Mesendoderm (in vitro differentiated cells): ENCODE measurements around the gene PDZRN3.

Experiments
- DNase-seq: peaks from one replicate; pipeline ENCODE4 v3.0.0; 2013
- H2AK5ac ChIP-seq: 2 replicates; pipeline ENCODE4 v1.6.1; 2013; ENCODE audit warnings: low read length, inconsistent platforms
- H2BK120ac ChIP-seq: 2 replicates; pipeline ENCODE4 v1.6.1; 2013; ENCODE audit warnings: low read depth, mild to moderate bottlenecking, low read length, moderate library complexity, mixed read lengths
- H2BK15ac ChIP-seq: replicated peaks from 2 replicates; pipeline ENCODE4 v1.6.1; 2013; ENCODE audit warnings: low read depth, mild to moderate bottlenecking, moderate library complexity
- H2BK5ac ChIP-seq: 2 replicates; pipeline ENCODE4 v1.6.1; 2013; ENCODE audit warnings: low read length, inconsistent platforms
- H3K18ac ChIP-seq: 2 replicates; pipeline ENCODE4 v1.6.1; 2013; ENCODE audit warnings: mild to moderate bottlenecking, low read length, mixed read lengths
- H3K23ac ChIP-seq: one replicate; pipeline ENCODE4 v1.6.1; 2013; ENCODE audit warnings: low read length
- H3K27ac ChIP-seq: 2 replicates; pipeline ENCODE4 v1.5.1; 2013; ENCODE audit warnings: low read depth, mild to moderate bottlenecking, inconsistent platforms, low read length, moderate library complexity
- H3K27me3 ChIP-seq: 2 replicates; pipeline ENCODE4 v1.6.1; 2013; ENCODE audit warnings: low read length, control low read depth, mild to moderate bottlenecking, inconsistent platforms; ENCODE audit not compliant: insufficient read depth, poor library complexity
- H3K36me3 ChIP-seq: 2 replicates; pipeline ENCODE4 v1.6.1; 2013; ENCODE audit warnings: low read length, inconsistent platforms; ENCODE audit not compliant: control insufficient read depth, insufficient read depth
- H3K4ac ChIP-seq: one replicate; pipeline ENCODE4 v1.6.1; 2013; ENCODE audit warnings: low read depth, mild to moderate bottlenecking, low read length, moderate library complexity
- H3K4me1 ChIP-seq: 2 replicates; pipeline ENCODE4 v1.6.1; 2013; ENCODE audit warnings: low read depth, low read length, inconsistent platforms; ENCODE audit not compliant: control insufficient read depth
- H3K4me2 ChIP-seq: 2 replicates; pipeline ENCODE4 v1.6.1; 2013; ENCODE audit warnings: low read length
- H3K4me3 ChIP-seq: 2 replicates; pipeline ENCODE4 v1.5.1; 2013; ENCODE audit warnings: mild to moderate bottlenecking, low read length
- H3K56ac ChIP-seq: one replicate; pipeline ENCODE4 v1.6.1; 2013; ENCODE audit warnings: low read length
- H3K79me1 ChIP-seq: 2 replicates; pipeline ENCODE4 v1.6.1; 2013; ENCODE audit warnings: low read length, inconsistent platforms
- H3K79me2 ChIP-seq: 2 replicates; pipeline ENCODE4 v1.6.1; 2013; ENCODE audit warnings: mild to moderate bottlenecking, low read length; ENCODE audit not compliant: control insufficient read depth, insufficient read depth
- H3K9ac ChIP-seq: 2 replicates; pipeline ENCODE4 v1.6.1; 2013; ENCODE audit warnings: low read length, inconsistent platforms
- H4K5ac ChIP-seq: one replicate; pipeline ENCODE4 v1.6.1; 2013; ENCODE audit warnings: low read length
- H4K8ac ChIP-seq: one replicate; pipeline ENCODE4 v1.6.1; 2013; ENCODE audit warnings: low read depth, mild to moderate bottlenecking, control low read depth, low read length, moderate library complexity
- WGBS: extraction: QIAGEN DNeasy Blood & Tissue Kit; methylation state at CpG from one replicate; pipeline ENCODE4 v1.1.7; 2013; ENCODE audit warnings: low lambda C conversion rate, missing lambda C conversion rate; ENCODE audit not compliant: insufficient coverage; ENCODE audit errors: extremely low coverage; 5-methylcytosine and 5-hydroxymethylcytosine counted together

The PDZRN3 gene

DNA sequence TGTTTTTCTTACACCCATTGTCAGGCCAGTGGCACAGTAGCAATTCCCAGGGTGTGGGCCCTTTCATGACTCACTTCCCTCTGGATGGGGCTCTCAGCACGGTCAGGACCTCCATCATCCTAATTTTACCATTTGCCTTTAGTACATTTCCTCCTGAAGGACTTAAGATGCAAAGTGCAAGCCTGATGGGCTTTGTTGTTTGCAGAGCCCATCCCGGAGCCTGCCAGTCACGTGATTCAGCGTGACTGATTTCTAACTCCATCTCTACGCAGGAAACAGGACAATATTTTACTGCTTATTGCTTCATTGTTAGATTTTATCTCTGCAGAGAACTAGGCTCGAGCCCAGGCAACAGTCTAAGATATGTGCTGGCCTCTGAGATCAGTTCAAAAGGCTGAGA lies 223.7 kb downstream of the PDZRN3 start:
- Histone ChIP-seq H3K23ac (no peak overlapping the region), H3K79me1 (no peaks in the 10 kb centered on the region), H2AK5ac (no peak overlapping the region), H3K56ac (no peak overlapping the region), H3K36me3 (no peaks in the 10 kb centered on the region), H3K4me3 (no peak overlapping the region), H4K5ac (no peak overlapping the region), H3K18ac (no peak overlapping the region), H4K8ac (no peak overlapping the region), H3K4me2 (no peak overlapping the region), H2BK5ac (no peak overlapping the region), H3K4ac (no peak overlapping the region), H3K27me3 (no peaks in the 10 kb centered on the region), H3K27ac (no peak overlapping the region), H3K4me1 (no peaks in the 10 kb centered on the region), H3K79me2 (no peaks in the 10 kb centered on the region), H3K9ac (no peak overlapping the region), H2BK15ac (no peak overlapping the region), H2BK120ac (no peak overlapping the region)
- DNase-seq = no peak
- WGBS = no CpG with 5 or more reads among the region's 6 CpGs

- no peak overlapping the region for H3K4me2 ChIP-seq
- no peaks in the 10 kb centered on the region for H3K36me3 ChIP-seq
- H3K4me3 ChIP-seq = no peak overlapping the region
- H4K5ac ChIP-seq = no peak overlapping the region
- no peak overlapping the region for H3K4ac ChIP-seq
- no peak overlapping the region for H2BK15ac ChIP-seq
- no peak overlapping the region for H3K23ac ChIP-seq
- H2BK120ac ChIP-seq = no peak overlapping the region
- no peak overlapping the region for H3K27ac ChIP-seq
- no peaks in the 10 kb centered on the region for H3K79me2 ChIP-seq
- no peak overlapping the region for H3K9ac ChIP-seq
- H3K18ac ChIP-seq = no peak overlapping the region
- no peaks in the 10 kb centered on the region for H3K79me1 ChIP-seq
- no CpG with 5 or more reads among the region's 3 CpGs for WGBS
- no peak overlapping the region for H2AK5ac ChIP-seq
- no peak for DNase-seq
- no peaks in the 10 kb centered on the region for H3K4me1 ChIP-seq
- no peaks in the 10 kb centered on the region for H3K27me3 ChIP-seq
- H2BK5ac ChIP-seq = no peak overlapping the region
- H4K8ac ChIP-seq = no peak overlapping the region
- no peak overlapping the region for H3K56ac ChIP-seq
Observed at GRCh38 chr3:73399666-73400253, 225.0 kb downstream of the PDZRN3 start.

- Histone ChIP-seq H4K5ac (no peak overlapping the region), H3K23ac (no peak overlapping the region), H3K4me1 (no peaks in the 10 kb centered on the region), H3K9ac (no peak overlapping the region), H3K27ac (no peak overlapping the region), H2BK15ac (peak overlapping the region; percentile 43), H3K36me3 (no peaks in the 10 kb centered on the region), H2BK120ac (no peak overlapping the region), H3K79me2 (no peaks in the 10 kb centered on the region), H3K56ac (no peak overlapping the region), H3K4me3 (no peak overlapping the region), H2BK5ac (no peak overlapping the region), H3K4me2 (no peak overlapping the region), H2AK5ac (no peak overlapping the region), H3K4ac (no peak overlapping the region), H3K18ac (no peak overlapping the region), H3K27me3 (no peaks in the 10 kb centered on the region), H4K8ac (no peak overlapping the region), H3K79me1 (no peaks in the 10 kb centered on the region)
- no peak for DNase-seq
- no CpG with 5 or more reads among the region's 3 CpGs for WGBS
Observed at GRCh38 chr3:73399106-73399505, 225.6 kb downstream of the PDZRN3 start.

GRCh38 chr3:73398084-73398483 lies 226.7 kb downstream of the PDZRN3 start:
- Histone ChIP-seq H3K4me2 (no peak overlapping the region), H3K18ac (no peak overlapping the region), H3K27ac (no peak overlapping the region), H3K56ac (no peak overlapping the region), H2BK5ac (no peak overlapping the region), H4K8ac (no peak overlapping the region), H2BK120ac (no peak overlapping the region), H4K5ac (no peak overlapping the region), H3K79me1 (no peaks in the 10 kb centered on the region), H3K4me3 (no peak overlapping the region), H2BK15ac (no peak overlapping the region), H3K9ac (no peak overlapping the region), H3K36me3 (no peaks in the 10 kb centered on the region), H3K4ac (no peak overlapping the region), H3K4me1 (no peaks in the 10 kb centered on the region), H3K27me3 (no peaks in the 10 kb centered on the region), H3K23ac (no peak overlapping the region), H3K79me2 (no peaks in the 10 kb centered on the region), H2AK5ac (no peak overlapping the region)
- no peak for DNase-seq
- WGBS = no CpG with 5 or more reads among the region's 8 CpGs

DNA sequence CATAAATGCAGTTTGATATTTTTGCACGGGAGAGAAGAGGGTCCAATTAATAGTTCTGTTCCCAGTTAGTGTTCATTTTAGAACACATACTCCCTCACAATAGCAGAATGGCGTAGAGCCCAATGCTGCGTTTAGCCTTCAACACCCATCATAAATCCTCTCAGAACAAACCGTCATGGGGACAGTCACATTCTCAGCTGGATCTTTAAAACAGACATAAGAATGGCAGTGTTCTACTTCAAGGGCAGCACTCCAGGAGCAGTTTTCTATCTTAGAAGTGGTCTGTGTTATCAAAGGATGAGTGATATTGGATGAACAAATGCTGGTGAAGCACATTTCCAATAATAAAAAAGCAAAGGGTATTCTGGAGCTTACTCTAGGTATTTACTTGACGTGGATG lies 230.5 kb downstream of the PDZRN3 start:
- Histone ChIP-seq H2BK120ac (no peak overlapping the region), H3K79me2 (no peaks in the 10 kb centered on the region), H2BK5ac (no peak overlapping the region), H3K4ac (no peak overlapping the region), H2BK15ac (no peak overlapping the region), H3K18ac (no peak overlapping the region), H4K5ac (no peak overlapping the region), H3K56ac (no peak overlapping the region), H4K8ac (no peak overlapping the region), H3K9ac (no peak overlapping the region), H3K27ac (no peak overlapping the region), H2AK5ac (no peak overlapping the region), H3K79me1 (no peaks in the 10 kb centered on the region), H3K4me2 (no peak overlapping the region), H3K27me3 (no peaks in the 10 kb centered on the region), H3K36me3 (no peaks in the 10 kb centered on the region), H3K23ac (no peak overlapping the region), H3K4me1 (no peaks in the 10 kb centered on the region), H3K4me3 (no peak overlapping the region)
- DNase-seq = no peak
- no CpG with 5 or more reads among the region's 5 CpGs for WGBS

- no peak overlapping the region for H3K27ac ChIP-seq
- H3K27me3 ChIP-seq = no peaks in the 10 kb centered on the region
- WGBS = no CpG with 5 or more reads among the region's 9 CpGs
- H3K56ac ChIP-seq = no peak overlapping the region
- no peak overlapping the region for H3K4me3 ChIP-seq
- no peak overlapping the region for H3K4ac ChIP-seq
- no peak overlapping the region for H3K9ac ChIP-seq
- no peak overlapping the region for H3K23ac ChIP-seq
- H4K8ac ChIP-seq = no peak overlapping the region
- H3K4me2 ChIP-seq = no peak overlapping the region
- H2BK5ac ChIP-seq = no peak overlapping the region
- H3K79me1 ChIP-seq = no peaks in the 10 kb centered on the region
- no peaks in the 10 kb centered on the region for H3K36me3 ChIP-seq
- H4K5ac ChIP-seq = no peak overlapping the region
- no peak overlapping the region for H2BK120ac ChIP-seq
- no peak overlapping the region for H2BK15ac ChIP-seq
- DNase-seq = no peak
- no peak overlapping the region for H3K18ac ChIP-seq
- no peaks in the 10 kb centered on the region for H3K4me1 ChIP-seq
- H2AK5ac ChIP-seq = no peak overlapping the region
- H3K79me2 ChIP-seq = no peaks in the 10 kb centered on the region
Observed at GRCh38 chr3:73393005-73393404, 231.7 kb downstream of the PDZRN3 start.
